HG02571 (cell line): Measurements from ENCODE around the gene CDK8.

Source experiments
- ATAC-seq: cut with Tn5 transposase; IDR thresholded peaks from one replicate; pipeline ENCODE4 v1.9.1; 2021; ENCODE audit warnings: mild to moderate bottlenecking, moderate library complexity; ENCODE audit not compliant: unreplicated experiment

The CDK8 gene

GRCh38 chr13:26379831-26380230 lies 125.9 kb downstream of the CDK8 start:
- ATAC-seq, result no peak

GRCh38 chr13:26380930-26381329 lies 127.0 kb downstream of the CDK8 start:
- no peak for ATAC-seq

- no peak for ATAC-seq
Measured at GRCh38 chr13:26382366-26382765, 128.4 kb downstream of the CDK8 start.

DNA sequence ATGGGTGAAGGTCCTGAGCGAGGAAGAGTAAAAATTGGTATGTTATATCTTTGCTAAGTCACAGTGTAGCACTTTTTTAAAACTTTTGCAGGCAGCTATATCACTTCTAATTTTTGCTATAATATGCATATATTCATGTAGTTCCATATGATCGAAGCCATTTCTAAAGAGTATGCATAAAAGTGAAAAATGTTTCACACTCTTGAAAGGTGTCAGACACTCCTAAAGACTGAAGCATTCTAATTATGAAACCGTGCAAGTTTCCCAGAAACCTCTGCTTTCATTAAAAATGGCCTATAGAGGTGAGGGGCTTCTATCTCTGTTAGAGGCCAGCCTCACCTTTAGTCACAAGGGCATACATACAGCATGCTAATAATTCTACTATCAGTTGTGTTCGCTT lies 128.9 kb downstream of the CDK8 start:
- ATAC-seq, result no peak

DNA sequence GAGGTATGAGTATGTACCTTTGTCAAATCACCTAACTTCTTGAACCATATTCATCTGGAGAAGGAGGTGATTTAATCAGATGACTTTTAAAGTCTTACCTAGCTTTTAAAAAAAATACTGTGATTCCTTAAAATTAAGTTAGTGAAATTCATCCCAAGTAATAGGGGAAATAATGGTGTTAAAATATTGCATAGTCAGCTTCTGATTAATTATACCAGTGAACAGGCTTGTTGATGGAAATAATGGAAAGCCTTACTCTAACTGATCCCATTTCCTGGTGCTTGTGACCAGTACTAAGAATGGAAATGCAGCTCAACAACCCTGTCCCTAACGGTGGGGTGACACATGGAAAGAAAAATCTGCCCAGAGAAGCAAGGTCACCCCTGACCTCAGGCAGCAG lies 130.7 kb downstream of the CDK8 start:
- no peak for ATAC-seq

DNA sequence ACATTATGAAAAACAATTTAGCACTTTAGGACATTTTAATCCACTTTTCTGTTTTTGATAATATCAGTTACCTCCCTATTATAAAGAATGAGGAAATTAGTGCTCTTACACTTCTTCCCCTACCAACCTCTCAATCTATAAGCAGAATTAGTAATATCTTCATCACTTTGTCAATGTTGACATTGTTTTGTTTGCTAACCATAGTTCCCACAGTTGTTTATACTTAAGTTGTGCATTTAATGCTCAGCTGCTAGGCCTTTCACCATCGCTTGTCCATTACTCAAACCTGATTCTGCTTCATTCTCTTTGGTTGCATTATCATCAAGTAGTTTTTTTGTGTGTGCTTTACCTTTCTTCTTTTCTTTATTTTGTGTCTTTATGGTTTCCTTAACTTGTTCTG lies 132.1 kb downstream of the CDK8 start:
- ATAC-seq, result no peak

DNA sequence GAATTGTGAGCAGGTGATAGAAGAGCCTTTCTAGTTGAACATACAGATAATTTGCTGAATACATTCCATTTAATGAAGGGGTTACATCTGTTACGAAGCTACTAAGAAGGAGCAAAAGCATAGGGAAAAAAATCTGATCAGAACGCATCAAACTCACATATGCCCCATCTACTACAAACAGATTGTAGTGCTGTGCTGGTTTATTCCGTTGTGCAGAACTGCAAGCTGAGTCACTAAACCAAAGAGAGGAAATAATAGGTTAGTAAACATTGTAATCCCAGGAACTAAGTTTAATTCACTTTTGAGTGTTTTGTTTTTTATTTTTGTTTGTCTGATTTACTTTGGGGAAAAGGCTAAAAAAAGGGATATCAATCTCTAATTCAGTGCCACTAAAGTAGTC lies 136.3 kb downstream of the CDK8 start:
- ATAC-seq, result no peak

DNA sequence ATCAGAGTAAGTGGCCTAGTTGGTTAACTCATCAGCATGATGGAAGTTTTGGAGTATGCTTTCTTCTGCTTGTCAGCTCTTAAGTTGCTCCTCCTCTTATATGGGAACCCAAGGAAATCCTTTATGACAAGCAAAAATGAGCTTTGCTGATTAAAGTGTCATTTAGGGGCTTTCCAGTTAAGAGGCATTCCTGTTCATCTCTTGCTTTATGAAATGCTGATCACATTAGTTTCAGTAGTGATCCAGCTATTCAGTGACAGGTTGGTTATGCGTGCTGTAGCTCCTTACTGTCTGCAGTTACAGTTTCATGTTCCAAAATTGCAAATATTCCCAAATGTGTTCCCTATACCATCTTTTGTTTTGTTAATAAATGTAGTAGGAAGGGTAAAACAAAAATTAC lies 146.6 kb downstream of the CDK8 start:
- ATAC-seq, result no peak

GRCh38 chr13:26401069-26401468 lies 147.1 kb downstream of the CDK8 start:
- no peak for ATAC-seq

DNA sequence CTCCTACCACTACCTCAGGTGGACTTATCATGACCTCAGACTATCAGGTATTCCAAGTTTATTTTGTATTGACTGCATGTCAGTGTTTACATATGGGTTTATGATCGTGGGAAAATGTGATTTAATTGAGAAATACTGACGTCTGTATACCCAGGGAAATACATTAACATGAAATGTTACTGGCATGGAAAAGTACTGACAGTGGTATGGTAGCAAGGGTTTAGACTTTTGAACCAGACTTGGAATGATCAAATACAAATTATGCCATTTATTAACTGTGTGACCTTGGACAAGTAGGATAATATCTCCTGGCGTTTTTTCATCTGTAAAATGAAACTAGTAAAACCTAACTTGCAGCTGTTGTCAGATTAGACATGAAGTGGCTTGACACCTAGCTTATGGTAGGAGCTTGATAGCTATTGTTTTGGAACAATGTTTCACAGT lies 147.7 kb downstream of the CDK8 start:
- no peak for ATAC-seq

- ATAC-seq, result no peak
Measured at GRCh38 chr13:26406791-26407190, 152.9 kb downstream of the CDK8 start.

DNA sequence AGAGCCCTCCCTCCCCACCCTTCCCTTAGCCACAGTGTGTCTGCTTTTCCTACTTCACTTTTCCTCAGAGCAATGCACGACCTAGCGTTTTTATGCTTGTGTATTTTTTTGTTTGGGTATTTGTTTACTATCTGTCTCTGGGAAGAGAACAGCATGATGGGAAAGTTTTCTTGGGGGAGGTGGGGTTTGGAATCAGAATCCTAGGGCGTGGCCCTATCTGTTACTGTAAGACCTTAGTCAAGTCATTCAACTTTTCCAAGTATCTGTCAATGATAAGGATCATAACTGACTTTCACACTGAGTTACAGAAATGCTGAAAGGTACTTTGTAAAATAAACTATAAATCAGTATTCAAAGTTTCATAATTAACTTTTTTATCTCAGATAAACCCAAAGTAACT lies 157.3 kb downstream of the CDK8 start:
- ATAC-seq, result no peak

- ATAC-seq, result no peak
Measured at GRCh38 chr13:26412263-26412662, 158.3 kb downstream of the CDK8 start.

GRCh38 chr13:26412936-26413716 lies 159.2 kb downstream of the CDK8 start:
- no peak for ATAC-seq

DNA sequence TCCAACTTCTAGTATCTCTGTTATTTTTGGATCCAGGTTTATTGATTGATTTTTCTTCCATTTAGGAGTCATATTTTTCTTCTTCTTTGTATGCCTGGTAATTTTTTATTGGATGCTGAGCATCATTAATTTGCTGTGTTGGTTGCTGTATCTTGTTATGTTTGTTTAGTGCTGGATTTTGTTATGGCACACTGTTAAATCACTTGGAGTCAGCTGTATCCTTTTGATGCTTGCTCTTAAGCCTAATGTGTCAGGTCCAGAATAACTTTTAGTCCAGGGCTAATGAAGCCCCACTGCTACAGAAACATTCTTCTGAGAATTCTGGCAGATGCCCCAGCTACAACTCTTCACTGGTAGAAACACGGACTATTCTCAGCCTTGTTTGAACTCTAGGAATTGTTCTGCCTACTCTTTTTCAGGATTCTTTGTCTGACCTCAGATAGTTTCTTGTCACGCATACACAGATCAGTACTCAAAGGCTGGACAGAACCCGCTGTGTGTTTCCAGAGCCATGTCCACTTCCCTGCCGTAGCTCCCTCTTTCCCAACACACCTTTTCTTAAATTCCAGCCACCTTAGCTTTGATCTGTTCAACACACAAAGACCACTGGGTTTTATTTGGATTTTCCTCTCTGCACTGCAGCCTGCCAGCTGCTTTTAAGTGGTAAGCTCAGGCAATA lies 166.5 kb downstream of the CDK8 start:
- ATAC-seq, result no peak

GRCh38 chr13:26422036-26422435 lies 168.1 kb downstream of the CDK8 start:
- no peak for ATAC-seq

GRCh38 chr13:26423629-26424028 lies 169.7 kb downstream of the CDK8 start:
- ATAC-seq, result no peak

- no peak for ATAC-seq
Measured at GRCh38 chr13:26424181-26424580, 170.3 kb downstream of the CDK8 start.

GRCh38 chr13:26425443-26426358 lies 171.8 kb downstream of the CDK8 start:
- ATAC-seq, result no peak

DNA sequence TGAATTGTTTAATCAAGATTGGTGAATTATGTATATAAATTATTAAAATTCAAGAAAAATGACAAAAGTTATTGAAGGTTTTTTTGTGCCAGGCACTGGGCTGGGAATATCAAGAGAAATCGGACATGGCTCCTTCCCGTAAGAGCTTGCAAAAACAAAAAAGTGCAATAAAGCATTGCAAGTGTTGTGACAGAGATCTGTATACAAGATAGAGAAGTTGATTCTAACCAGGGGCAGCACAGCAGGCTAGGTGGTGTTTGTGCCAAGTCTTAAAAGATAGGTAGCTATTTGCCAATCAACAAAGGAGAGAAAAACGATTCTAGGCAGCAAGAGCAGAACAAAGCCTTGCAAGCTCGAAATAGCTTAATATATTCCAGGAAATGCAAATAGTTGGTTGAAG lies 179.8 kb downstream of the CDK8 start:
- no peak for ATAC-seq

DNA sequence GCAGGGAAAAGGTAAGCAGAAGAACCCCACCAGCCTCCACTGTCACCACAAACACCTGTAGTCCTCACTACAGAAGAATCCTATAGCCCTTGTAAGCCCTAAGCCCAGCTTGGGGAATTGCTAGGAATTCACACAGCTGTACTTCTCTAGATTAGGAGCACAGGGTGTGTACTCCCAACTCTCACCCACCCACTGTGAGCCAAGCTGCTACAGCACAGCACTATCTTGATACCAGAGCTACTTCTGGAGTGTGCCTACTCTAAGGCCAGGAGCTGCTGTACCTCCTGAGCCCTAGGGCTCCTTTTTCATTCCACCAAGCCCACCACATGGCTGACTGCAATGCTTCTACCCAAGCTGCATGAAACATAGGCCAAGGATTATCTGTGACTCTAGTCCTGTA lies 181.2 kb downstream of the CDK8 start:
- ATAC-seq, result no peak
